Measurements from ENCODE around the gene ZFYVE28.
A peak's percentile ranks its signal among the peaks of the same experiment; 100 is the strongest.
"Not testable (repeated sequence)": the region's sequence is repeated elsewhere in the genome, so short reads cannot be mapped to it uniquely, and the experiment has no call there.

The ZFYVE28 gene

GRCh38 chr4:2289955-2290333, 128.5 kb downstream of the ZFYVE28 start:
- no peak for DNase-seq (ENCODE audit: low read depth in 2 of 2)

DNA sequence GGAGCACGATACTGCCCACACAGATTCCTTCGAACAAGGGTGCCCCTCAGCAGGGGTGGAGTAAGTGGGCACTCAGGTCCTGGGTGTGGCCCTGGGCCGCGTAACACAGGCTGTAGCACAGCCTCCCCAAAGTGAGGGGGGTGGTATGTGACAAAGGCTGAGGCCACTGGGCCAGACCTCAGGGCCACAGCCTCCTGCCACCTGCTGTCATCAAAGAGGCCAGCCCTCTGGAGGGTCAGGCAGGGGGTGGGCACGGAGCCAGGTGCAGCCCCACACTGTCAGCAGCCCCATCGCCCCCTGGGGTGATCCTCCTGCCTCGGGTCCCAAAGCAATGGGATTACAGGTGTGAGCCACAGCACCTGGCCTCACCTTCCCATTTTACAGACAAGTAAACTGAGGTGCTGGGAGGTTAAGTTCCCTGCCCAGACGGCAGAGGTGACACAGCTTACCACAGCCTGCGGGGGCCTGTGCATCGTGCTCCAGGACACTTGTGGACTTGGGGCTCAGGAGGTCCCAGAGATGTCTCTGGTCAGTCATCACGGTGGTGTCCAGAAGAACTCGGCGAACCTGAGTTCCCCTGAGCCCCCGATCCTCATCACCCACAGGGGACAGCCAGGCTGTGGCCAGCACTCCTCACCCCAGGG, 129.0 kb downstream of the ZFYVE28 start:
- no peak for DNase-seq (ENCODE audit: low read depth in 2 of 2)

GRCh38 chr4:2288051-2288541, 130.3 kb downstream of the ZFYVE28 start:
- DNase-seq (ENCODE audit: low read depth in 2 of 2), result no peak

DNA sequence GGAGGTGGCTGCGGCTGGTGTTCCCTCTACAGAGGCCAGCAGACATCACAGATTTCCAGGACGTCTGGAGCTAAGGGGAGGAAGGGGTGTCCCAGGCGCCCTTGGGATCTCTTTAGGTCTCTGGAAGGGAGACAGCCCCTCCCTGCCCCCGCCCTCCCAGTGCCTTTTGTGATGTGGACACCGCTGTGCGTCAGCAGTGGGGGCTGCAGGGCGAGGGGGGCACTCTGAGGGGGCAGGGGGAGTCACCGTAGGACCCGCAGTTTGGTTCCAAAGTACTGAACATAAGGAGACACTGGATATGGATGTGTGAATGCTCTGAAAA, 130.9 kb downstream of the ZFYVE28 start:
- no peak for DNase-seq (ENCODE audit: low read depth in 2 of 2)

- no peak for DNase-seq (ENCODE audit: low read depth in 2 of 2)
Observed at GRCh38 chr4:2286904-2287593, 131.4 kb downstream of the ZFYVE28 start.

- no peak for DNase-seq (ENCODE audit: low read depth in 2 of 2)
Observed at GRCh38 chr4:2285613-2286381, 132.6 kb downstream of the ZFYVE28 start.

DNA sequence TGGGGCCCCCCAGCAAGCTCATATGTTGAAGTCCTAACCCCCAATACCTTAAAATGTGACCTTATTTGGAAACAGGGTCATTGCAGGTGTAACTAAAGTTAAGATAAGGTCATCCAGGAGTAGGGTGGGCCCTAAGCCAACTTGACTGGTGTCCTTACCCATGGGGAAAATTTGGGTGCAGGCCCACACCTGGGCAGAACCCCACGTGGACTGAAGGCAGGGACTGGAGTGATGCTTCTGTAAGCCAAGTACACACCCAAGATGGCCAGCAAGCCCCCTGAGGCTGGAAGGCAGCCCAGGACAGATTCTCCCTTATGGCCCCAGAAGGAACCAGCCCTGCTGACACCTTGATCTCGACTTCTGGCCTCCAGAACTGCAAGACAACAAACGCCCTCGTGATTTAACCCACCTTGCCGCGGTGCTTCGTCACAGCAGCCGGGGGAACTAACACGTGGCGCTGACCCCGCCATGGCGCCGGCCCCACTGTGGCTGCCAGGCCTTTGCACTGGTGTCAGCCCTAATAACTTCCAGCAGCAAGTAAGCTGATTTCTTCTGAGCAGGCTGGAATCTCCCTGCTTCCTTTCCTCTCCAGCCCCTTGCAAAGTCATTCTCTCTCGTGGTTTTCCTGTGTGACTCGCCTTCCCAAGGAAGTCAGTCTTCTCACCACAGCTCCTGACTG, 133.4 kb downstream of the ZFYVE28 start:
- DNase-seq (ENCODE audit: low read depth in 2 of 2), result no peak

- DNase-seq (ENCODE audit: low read depth in 2 of 2), result no peak
Observed at GRCh38 chr4:2284161-2284933, 134.1 kb downstream of the ZFYVE28 start.

DNA sequence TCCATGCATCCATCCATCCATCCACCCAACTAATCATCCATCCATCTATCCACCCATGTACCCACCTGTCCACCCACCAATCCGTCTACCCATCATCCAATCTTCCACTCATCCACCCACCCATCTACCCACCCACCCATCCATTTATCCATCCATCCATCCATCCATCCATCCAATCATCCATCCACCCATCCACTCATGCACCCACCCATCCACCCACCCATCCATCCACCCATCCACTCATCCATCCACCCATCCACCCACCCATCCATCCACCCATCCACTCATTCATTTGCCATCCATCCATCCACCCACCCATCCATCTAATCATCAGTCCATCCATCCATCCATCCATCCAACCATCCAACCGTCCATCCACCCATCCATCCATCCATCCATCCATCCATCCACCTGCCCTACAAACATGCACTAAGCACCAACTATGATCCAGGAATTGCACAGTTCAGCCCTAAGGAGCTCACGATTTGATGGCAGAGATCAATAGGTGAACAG, 135.2 kb downstream of the ZFYVE28 start:
- DNase-seq (ENCODE audit: low read depth in 2 of 2), result no peak

GRCh38 chr4:2281575-2282343, 136.7 kb downstream of the ZFYVE28 start:
- peak in 1 of 2 donors; percentile 25 for DNase-seq (ENCODE audit: low read depth in 2 of 2)

DNA sequence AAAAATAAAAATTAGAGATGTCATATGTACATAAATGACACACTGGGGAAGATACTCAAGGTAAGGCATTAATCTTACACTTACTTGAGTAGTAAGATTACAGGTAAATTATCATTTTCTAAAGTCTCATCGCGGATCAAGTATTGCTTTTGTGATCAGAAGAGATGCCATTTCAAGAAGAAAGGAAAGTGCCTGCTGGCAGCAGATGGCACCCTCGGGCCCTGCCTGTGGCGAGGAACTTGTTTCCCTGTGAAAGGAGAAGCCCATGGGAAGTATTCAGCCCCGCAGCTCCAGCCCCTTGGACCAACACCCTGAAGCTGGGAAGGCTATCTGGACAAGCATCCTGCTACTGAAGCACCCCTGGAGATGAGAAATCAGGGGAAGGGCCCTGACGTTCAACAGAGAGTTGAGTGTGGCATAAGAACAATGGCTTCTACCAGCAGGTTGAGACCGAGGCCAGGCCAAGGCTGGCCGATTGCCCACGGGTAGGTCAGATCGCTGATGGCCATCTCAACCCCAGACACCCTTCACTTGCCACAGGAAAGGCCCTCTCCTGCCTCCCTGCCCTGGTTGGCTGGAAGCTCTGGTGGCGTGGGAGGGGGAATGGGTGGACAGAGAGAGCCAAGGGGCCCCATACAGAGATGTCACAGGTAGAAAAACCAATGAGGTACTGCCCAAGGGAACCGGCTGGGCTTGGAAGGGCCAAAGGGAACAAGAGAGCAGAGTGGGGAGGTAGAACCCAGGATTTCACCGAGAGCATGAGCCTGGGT, 137.7 kb downstream of the ZFYVE28 start:
- no peak for DNase-seq (ENCODE audit: low read depth in 2 of 2)

GRCh38 chr4:2277956-2278355, 140.5 kb downstream of the ZFYVE28 start:
- DNase-seq (ENCODE audit: low read depth in 2 of 2), result no peak

- DNase-seq (ENCODE audit: low read depth in 2 of 2), result no peak
Observed at GRCh38 chr4:2276581-2277325, 141.7 kb downstream of the ZFYVE28 start.

DNA sequence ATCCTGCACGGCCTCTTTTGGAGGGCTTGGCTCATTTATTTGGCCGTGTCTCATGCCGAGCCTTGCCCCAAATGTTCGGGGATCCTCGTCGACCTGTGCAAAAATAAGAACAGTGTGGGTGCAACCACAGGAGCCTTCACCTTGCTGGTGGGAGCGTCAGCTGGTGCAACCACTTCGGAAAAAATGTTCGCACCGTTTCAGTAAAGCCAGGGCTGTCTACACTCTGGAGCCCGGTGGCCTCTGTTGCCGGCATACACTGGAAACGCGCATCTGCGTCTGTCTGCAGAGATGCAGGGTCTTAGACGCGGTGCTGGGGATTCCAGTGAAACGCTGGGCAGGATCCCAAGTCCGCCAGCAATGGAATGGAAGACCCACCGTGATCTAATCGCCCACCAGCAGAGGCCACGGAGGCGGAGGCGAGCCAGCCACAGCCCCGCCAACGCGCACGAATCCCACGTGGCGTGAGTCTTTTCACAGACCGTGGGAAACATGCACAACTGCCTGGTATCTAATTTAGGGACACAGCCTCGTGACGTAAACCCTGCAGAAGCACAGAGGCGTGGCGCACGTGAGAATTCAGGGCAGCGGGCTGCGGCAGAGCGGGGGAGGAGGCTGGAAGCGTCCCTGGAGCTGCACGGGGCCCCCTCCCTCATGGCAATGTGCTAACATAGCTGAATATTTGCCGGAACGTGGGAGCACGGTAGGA, 142.7 kb downstream of the ZFYVE28 start:
- DNase-seq (ENCODE audit: low read depth in 2 of 2), result no peak

DNA sequence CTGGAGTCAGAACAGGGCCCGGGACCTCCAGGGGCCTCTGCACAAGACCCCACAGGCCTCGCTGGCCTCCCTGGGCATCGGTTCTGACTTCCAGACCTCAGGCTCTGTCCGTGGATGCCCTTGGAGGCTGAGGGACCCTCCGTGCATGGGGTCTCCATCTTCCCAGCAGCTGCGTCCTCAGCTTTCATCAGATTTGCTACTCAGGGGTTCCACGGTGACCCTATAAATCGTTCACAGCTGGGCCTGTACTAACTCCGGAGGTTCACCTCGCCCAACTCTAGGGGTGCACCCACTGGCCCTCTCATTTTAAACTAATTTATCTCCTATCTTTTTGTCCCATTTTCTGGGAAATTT, 143.4 kb downstream of the ZFYVE28 start:
- not testable (repeated sequence) for DNase-seq (ENCODE audit: low read depth in 2 of 2)

- DNase-seq (ENCODE audit: low read depth in 2 of 2), result no peak
Observed at GRCh38 chr4:2274320-2275043, 144.0 kb downstream of the ZFYVE28 start.

GRCh38 chr4:2273657-2274319, 144.7 kb downstream of the ZFYVE28 start:
- DNase-seq (ENCODE audit: low read depth in 2 of 2), result no peak

Measured in stimulated activated CD4-positive, alpha-beta T cell treated with anti-CD3 and anti-CD28 coated beads, Interleukin-4, amount 100 ng/mL, for 48 hours (primary cell).